ENCODE data around the gene B4GALT5.

GRCh38 chr20:49610691-49611538 lies 102.8 kb downstream of the B4GALT5 start:
- TF ChIP-seq CTCF (IDR thresholded peaks at IDR 0.05) = peak; percentile 99 to 100 (median 99)
- peak in 1 of 2 donors; percentile 44 for TF ChIP-seq POLR2A (IDR thresholded peaks at IDR 0.05)
